ENCODE results near the gene MCTS1. TPM values are rescaled to one million over a fixed set of nuclear protein-coding genes. Genes with fewer than 3 reads are reported as not detected.
"Not testable (repeated sequence)": the region's sequence is repeated elsewhere in the genome, so short reads cannot be mapped to it uniquely, and the experiment has no call there.

The MCTS1 gene
- total RNA-seq, 4 donors from 2014 or later, result 21.4 to 48.7 (median 36.6) TPM

GRCh38 chrX:120566817-120567216 is 37.1 kb upstream of the MCTS1 start:
- peaks cover 0 to 14% (median 0%) of the 10 kb centered on the region in 3 donors for H3K4me1 ChIP-seq
- 75 to 79% methylated on average over 2 to 3 of the region's 3 CpGs for WGBS, 2 donors
- no peak for DNase-seq
- H3K4me3 ChIP-seq, result no peak overlapping the region
- intact Hi-C loops (cut with DNase I), result no loop called here
- H3K36me3 ChIP-seq, result no peaks in the 10 kb centered on the region
- no peaks in the 10 kb centered on the region for H3K9me3 ChIP-seq
- no peak overlapping the region for H3K27ac ChIP-seq
- no peak for TF ChIP-seq CTCF (IDR thresholded peaks at IDR 0.05)
- TF ChIP-seq POLR2A (IDR thresholded peaks at IDR 0.05), result no peak
- H3K27me3 ChIP-seq, result no peaks in the 10 kb centered on the region

GRCh38 chrX:120568035-120568434 is 35.9 kb upstream of the MCTS1 start:
- Histone ChIP-seq H3K4me1 (peaks cover 0 to 1% (median 0%) of the 10 kb centered on the region in 3 donors), H3K27me3 (no peaks in the 10 kb centered on the region), H3K4me3 (no peak overlapping the region), H3K36me3 (no peaks in the 10 kb centered on the region), H3K27ac (peak overlapping the region in 3 of 4 donors; percentile 64 to 70 (median 66)), H3K9me3 (no peaks in the 10 kb centered on the region)
- TF ChIP-seq CTCF (IDR thresholded peaks at IDR 0.05), result no peak
- no peak for TF ChIP-seq POLR2A (IDR thresholded peaks at IDR 0.05)
- intact Hi-C loops (cut with DNase I), result no loop called here
- DNase-seq, result no peak

GRCh38 chrX:120568609-120569008 is 35.3 kb upstream of the MCTS1 start:
- Histone ChIP-seq H3K27me3 (no peaks in the 10 kb centered on the region), H3K4me1 (no peaks in the 10 kb centered on the region), H3K36me3 (no peaks in the 10 kb centered on the region), H3K27ac (peak overlapping the region in 3 of 4 donors; percentile 36 to 70 (median 53)), H3K4me3 (no peak overlapping the region), H3K9me3 (no peaks in the 10 kb centered on the region)
- intact Hi-C loops (cut with DNase I), result no loop called here
- TF ChIP-seq CTCF (IDR thresholded peaks at IDR 0.05) (no peak), POLR2A (IDR thresholded peaks at IDR 0.05) (no peak)
- 66 to 93% methylated on average over 3 of the region's 3 CpGs for WGBS, 2 donors
- no peak for DNase-seq

- intact Hi-C loops (cut with DNase I), result no loop called here
- DNase-seq, result no peak
- Histone ChIP-seq H3K27ac (no peak overlapping the region), H3K9me3 (no peaks in the 10 kb centered on the region), H3K36me3 (no peaks in the 10 kb centered on the region), H3K27me3 (no peaks in the 10 kb centered on the region), H3K4me1 (no peaks in the 10 kb centered on the region), H3K4me3 (no peak overlapping the region)
- WGBS, 2 donors, result 74 to 80% methylated on average over 3 of the region's 3 CpGs
- no peak for TF ChIP-seq POLR2A (IDR thresholded peaks at IDR 0.05)
- TF ChIP-seq CTCF (IDR thresholded peaks at IDR 0.05), result no peak
Measured at GRCh38 chrX:120570011-120570600, 33.8 kb upstream of the MCTS1 start.

GRCh38 chrX:120573806-120574205 is 30.1 kb upstream of the MCTS1 start:
- H3K4me3 ChIP-seq; H3K36me3 ChIP-seq; DNase-seq; H3K4me1 ChIP-seq; H3K27me3 ChIP-seq; H3K27ac ChIP-seq; intact Hi-C loops (cut with DNase I); H3K9me3 ChIP-seq: not testable (repeated sequence)
- 82 to 92% methylated on average over 9 of the region's 13 CpGs for WGBS, 2 donors
